ENCODE measurements around the gene TDRD3.
A peak's percentile ranks its signal among the peaks of the same experiment; 100 is the strongest.

Gene TDRD3

DNA sequence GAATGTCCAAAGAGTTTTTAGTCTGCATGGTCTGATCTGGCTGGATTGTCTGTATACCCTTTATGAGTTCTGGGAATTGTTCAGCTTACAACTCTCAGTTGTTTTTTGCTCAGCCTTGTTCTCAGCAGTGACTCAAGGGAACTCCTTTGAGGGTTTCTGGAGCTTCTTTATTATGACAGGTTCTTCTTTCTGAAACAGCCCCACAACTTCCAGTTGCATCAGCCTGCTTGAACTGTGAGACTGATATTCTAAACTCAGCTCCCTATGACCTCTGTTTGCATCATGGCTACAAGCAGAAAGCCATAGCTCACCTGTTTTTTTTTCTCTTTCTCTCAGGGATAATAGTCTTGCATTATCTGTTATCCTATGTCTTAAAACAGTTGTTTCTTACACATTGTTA, 85.0 kb downstream of the TDRD3 start:
- TF ChIP-seq, protein P1, sequence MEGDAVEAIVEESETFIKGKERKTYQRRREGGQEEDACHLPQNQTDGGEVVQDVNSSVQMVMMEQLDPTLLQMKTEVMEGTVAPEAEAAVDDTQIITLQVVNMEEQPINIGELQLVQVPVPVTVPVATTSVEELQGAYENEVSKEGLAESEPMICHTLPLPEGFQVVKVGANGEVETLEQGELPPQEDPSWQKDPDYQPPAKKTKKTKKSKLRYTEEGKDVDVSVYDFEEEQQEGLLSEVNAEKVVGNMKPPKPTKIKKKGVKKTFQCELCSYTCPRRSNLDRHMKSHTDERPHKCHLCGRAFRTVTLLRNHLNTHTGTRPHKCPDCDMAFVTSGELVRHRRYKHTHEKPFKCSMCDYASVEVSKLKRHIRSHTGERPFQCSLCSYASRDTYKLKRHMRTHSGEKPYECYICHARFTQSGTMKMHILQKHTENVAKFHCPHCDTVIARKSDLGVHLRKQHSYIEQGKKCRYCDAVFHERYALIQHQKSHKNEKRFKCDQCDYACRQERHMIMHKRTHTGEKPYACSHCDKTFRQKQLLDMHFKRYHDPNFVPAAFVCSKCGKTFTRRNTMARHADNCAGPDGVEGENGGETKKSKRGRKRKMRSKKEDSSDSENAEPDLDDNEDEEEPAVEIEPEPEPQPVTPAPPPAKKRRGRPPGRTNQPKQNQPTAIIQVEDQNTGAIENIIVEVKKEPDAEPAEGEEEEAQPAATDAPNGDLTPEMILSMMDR (IDR thresholded peaks at IDR 0.05; ENCODE audit: low read depth, low read length) = no peak
- H3K4me3 ChIP-seq (replicated peaks in 1 of 2; ENCODE audit: low read depth in 2 of 2, low read length in 2 of 2) = no peak overlapping the region
- peak in 1 of 2 donors; percentile 56 for DNase-seq (ENCODE audit: low read depth in 2 of 2)

DNA sequence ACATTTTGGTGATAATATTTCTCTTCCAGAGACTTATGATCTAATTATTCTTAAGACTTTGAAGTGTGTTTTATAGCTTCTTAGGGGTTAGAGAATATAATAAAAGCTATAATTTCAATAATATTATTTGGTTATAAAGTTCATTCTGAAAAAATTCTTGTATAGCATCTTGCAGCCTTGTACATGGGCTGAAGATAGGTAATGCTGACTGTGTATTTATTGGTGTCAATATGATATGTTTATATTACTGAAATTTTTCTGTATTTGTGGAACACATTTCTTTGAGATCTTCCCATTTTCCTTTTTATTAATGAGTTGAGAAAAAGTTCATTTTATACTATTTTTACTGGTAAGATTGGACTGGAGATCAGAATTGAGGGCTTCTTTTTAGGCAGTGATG, 87.8 kb downstream of the TDRD3 start:
- no peak overlapping the region for H3K4me3 ChIP-seq (replicated peaks in 1 of 2; ENCODE audit: low read depth in 2 of 2, low read length in 2 of 2)
- no peak for DNase-seq (ENCODE audit: low read depth in 2 of 2)
- TF ChIP-seq, protein P1 (IDR thresholded peaks at IDR 0.05; ENCODE audit: low read depth, low read length) = no peak

DNA sequence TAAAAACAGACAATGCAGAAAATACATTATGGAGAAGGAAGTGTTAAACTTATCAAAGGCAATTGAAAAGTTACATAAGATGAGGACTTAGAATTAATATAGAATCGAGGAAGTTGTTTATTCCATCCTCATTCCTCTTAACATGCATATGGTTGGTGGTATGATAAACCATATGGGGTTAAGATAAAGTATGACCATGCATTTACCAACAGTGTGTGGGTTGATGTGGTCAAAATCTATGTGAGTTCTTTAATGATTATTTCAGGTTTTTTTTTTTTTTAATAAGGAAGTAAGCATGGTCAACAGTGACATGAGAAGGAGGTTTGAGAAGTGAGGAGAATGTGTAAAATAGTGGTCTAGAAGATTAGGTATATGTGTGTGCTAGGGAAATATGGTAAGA, 94.5 kb downstream of the TDRD3 start:
- DNase-seq (ENCODE audit: low read depth in 2 of 2) = no peak
- TF ChIP-seq, protein P1 (IDR thresholded peaks at IDR 0.05; ENCODE audit: low read depth, low read length) = no peak
- H3K4me3 ChIP-seq (replicated peaks in 1 of 2; ENCODE audit: low read depth in 2 of 2, low read length in 2 of 2) = no peak overlapping the region

DNA sequence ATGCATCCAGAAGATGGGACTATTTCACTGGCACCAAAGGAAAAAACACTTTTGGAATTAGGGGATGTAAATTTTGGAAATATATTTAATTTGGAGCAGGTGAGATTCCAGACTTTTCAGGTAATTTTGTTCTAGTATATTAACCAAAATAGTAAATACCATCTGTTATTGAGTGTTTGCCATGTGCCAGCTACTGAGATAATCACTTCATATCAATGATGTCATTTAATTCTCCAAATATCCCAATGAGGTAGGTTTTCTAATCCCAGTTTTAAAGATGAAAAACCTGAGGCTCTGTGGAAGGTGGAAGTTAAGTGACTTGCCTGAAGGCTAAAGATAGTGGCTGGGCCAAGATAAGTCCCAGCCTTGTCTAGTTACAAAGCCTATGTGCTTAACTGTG, 95.2 kb downstream of the TDRD3 start:
- no peak for DNase-seq (ENCODE audit: low read depth in 2 of 2)
- no peak overlapping the region for H3K4me3 ChIP-seq (replicated peaks in 1 of 2; ENCODE audit: low read depth in 2 of 2, low read length in 2 of 2)
- TF ChIP-seq, protein P1 (IDR thresholded peaks at IDR 0.05; ENCODE audit: low read depth, low read length) = no peak

DNA sequence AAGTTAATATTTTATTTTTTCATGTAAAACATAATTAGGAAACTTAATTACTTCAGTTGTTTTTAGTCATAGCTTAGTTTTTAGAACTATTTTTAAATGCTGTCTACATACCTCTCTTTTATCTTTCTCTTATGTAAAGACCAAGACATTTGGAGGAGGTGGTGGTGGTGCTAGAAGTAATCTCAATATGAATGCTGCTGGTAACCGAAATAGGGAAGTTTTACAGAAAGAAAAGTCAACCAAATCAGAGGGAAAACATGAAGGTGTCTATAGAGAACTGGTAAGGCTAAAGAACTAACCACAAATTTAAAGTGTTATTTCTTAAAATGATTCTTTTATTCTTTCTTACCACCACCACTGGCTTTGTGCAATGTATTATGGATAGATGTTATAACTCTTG, 97.3 kb downstream of the TDRD3 start:
- no peak for DNase-seq (ENCODE audit: low read depth in 2 of 2)
- H3K4me3 ChIP-seq (replicated peaks in 1 of 2; ENCODE audit: low read depth in 2 of 2, low read length in 2 of 2) = no peak overlapping the region
- TF ChIP-seq, protein P1 (IDR thresholded peaks at IDR 0.05; ENCODE audit: low read depth, low read length) = no peak

DNA sequence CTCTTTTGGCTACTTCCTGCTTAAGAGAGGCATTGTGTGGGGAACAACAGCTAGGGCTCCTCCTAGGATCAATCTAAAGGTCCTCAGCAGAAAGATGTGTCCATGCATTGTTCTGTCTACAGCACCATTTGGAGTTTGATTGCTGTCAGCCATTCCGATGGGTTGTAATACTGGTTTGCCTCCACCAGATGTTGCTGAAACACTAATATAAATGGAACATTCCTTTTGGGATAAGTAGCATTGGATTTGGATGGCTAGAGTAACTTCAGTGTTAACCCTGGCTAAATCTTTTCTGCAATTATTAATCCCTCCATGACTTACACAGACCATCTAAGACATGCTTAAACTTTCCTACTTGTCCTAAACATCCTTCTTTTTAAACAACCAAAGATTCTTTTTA, 104.2 kb downstream of the TDRD3 start:
- peak in 1 of 2 donors; percentile 16 for DNase-seq (ENCODE audit: low read depth in 2 of 2)
- H3K4me3 ChIP-seq (replicated peaks in 1 of 2; ENCODE audit: low read depth in 2 of 2, low read length in 2 of 2) = no peak overlapping the region
- TF ChIP-seq, protein P1 (IDR thresholded peaks at IDR 0.05; ENCODE audit: low read depth, low read length) = peak; percentile 3

Measured in cardiac fibroblast (primary cell).